OCI-LY1 (cell line): Measurements from ENCODE around the gene POLK.

ENCODE experiments used
- H2AFZ ChIP-seq: fragments of 200-600 bp; sonication (generic), shearing (Covaris generic); 2 replicates; pipeline ENCODE4 v1.6.0; 2014; ENCODE audit warnings: antibody characterized with exemption, mild to moderate bottlenecking, low read length
- H3F3A ChIP-seq: fragments of 200-600 bp; sonication (generic), shearing (Covaris generic); 2 replicates; pipeline ENCODE4 v1.6.0; 2014; ENCODE audit warnings: mild to moderate bottlenecking, antibody characterized with exemption, low read length, moderate library complexity; ENCODE audit not compliant: insufficient read depth
- H3K27ac ChIP-seq: fragments of 200-600 bp; sonication (generic); 2 replicates; pipeline ENCODE4 v1.5.1; 2014; ENCODE audit warnings: low read length, mixed run types, mild to moderate bottlenecking, low read depth; ENCODE audit not compliant: poor library complexity, severe bottlenecking
- H3K27me3 ChIP-seq: fragments of 200-600 bp; sonication (generic); 2 replicates; pipeline ENCODE4 v1.6.0; 2014; ENCODE audit warnings: antibody characterized with exemption, mild to moderate bottlenecking, low read length, moderate library complexity; ENCODE audit not compliant: insufficient read depth
- H3K36me3 ChIP-seq: fragments of 200-600 bp; sonication (generic); 2 replicates; pipeline ENCODE4 v1.6.1; 2014; ENCODE audit warnings: mild to moderate bottlenecking, antibody characterized with exemption, low read length, moderate library complexity, mixed read lengths; ENCODE audit not compliant: insufficient read depth
- H3K4me1 ChIP-seq: fragments of 200-600 bp; sonication (generic); 2 replicates; pipeline ENCODE4 v1.5.1; 2014; ENCODE audit warnings: mild to moderate bottlenecking, low read length, moderate library complexity; ENCODE audit not compliant: insufficient read depth, severe bottlenecking
- H3K4me2 ChIP-seq: fragments of 200-600 bp; sonication (generic), shearing (Covaris generic); 2 replicates; pipeline ENCODE4 v1.6.1; 2014; ENCODE audit warnings: low read length
- H3K4me3 ChIP-seq: fragments of 200-600 bp; sonication (generic); 2 replicates; pipeline ENCODE4 v1.5.1; 2014; ENCODE audit warnings: low read length, low read depth, mild to moderate bottlenecking, mixed read lengths; ENCODE audit not compliant: poor library complexity, severe bottlenecking
- H3K79me2 ChIP-seq: fragments of 200-600 bp; shearing (Covaris generic); 2 replicates; pipeline ENCODE4 v1.6.1; 2016; ENCODE audit warnings: mixed run types, low read length, mixed read lengths; ENCODE audit not compliant: insufficient read depth
- H3K9ac ChIP-seq: fragments of 200-600 bp; sonication (generic), shearing (Covaris generic); 2 replicates; pipeline ENCODE4 v1.6.1; 2014; ENCODE audit warnings: mild to moderate bottlenecking, low read length, mixed read lengths
- H3K9me2 ChIP-seq: fragments of 200-600 bp; sonication (generic), shearing (Covaris generic); 2 replicates; pipeline ENCODE4 v1.6.1; 2014; ENCODE audit warnings: low read depth, mild to moderate bottlenecking, low read length, mixed read lengths
- H3K9me3 ChIP-seq: fragments of 200-600 bp; shearing (Covaris generic); 2 replicates; pipeline ENCODE4 v1.6.1; 2014; ENCODE audit warnings: low read length, mixed read lengths
- H4K20me1 ChIP-seq: fragments of 200-600 bp; sonication (generic), shearing (Covaris generic); 2 replicates; pipeline ENCODE4 v1.6.0; 2016; ENCODE audit warnings: mild to moderate bottlenecking, low read length; ENCODE audit not compliant: insufficient read depth
- EZH2 ChIP-seq: fragments of 200-600 bp; sonication (generic), shearing (Covaris generic); IDR thresholded peaks from 2 replicates; pipeline ENCODE4 v1.8.0; 2017; ENCODE audit warnings: borderline replicate concordance, mixed run types, mild to moderate bottlenecking, antibody characterized with exemption, low read length, moderate library complexity, mixed read lengths
- TF ChIP-seq, protein P1 (sequence below): fragments of 200-600 bp; sonication (generic), shearing (Covaris generic); IDR thresholded peaks from 2 replicates; pipeline ENCODE4 v1.5.1; 2017; ENCODE audit warnings: mild to moderate bottlenecking, antibody characterized with exemption, low read length, moderate library complexity, mixed read lengths

The POLK gene

DNA sequence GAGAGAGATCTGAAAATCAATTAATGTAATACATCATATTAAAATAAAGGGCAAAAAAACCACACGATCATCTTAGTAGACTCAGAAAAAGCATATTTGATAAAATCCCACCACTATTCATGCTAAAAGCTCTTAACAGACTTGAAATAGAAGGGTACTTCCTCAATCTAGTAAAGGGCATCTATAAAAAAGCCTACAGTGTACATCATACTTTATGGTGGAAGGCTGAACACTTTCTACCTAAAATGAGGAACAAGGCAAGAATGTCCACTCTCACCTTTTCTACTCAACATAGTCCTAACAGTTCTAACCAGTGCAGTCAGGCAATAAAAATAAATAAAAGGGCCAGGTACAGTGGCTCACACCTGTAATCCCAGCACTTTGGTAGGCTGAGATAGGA lies 38.9 kb downstream of the POLK start:
- no peaks in the 10 kb centered on the region for H3F3A ChIP-seq
- H3K9me2 ChIP-seq, result no peaks in the 10 kb centered on the region
- H3K4me2 ChIP-seq, result no peak overlapping the region
- no peaks in the 10 kb centered on the region for H3K4me1 ChIP-seq
- H3K27ac ChIP-seq, result no peak overlapping the region
- no peak for TF ChIP-seq EZH2
- TF ChIP-seq, protein P1, sequence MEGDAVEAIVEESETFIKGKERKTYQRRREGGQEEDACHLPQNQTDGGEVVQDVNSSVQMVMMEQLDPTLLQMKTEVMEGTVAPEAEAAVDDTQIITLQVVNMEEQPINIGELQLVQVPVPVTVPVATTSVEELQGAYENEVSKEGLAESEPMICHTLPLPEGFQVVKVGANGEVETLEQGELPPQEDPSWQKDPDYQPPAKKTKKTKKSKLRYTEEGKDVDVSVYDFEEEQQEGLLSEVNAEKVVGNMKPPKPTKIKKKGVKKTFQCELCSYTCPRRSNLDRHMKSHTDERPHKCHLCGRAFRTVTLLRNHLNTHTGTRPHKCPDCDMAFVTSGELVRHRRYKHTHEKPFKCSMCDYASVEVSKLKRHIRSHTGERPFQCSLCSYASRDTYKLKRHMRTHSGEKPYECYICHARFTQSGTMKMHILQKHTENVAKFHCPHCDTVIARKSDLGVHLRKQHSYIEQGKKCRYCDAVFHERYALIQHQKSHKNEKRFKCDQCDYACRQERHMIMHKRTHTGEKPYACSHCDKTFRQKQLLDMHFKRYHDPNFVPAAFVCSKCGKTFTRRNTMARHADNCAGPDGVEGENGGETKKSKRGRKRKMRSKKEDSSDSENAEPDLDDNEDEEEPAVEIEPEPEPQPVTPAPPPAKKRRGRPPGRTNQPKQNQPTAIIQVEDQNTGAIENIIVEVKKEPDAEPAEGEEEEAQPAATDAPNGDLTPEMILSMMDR, result no peak
- H3K4me3 ChIP-seq, result no peak overlapping the region
- no peak overlapping the region for H2AFZ ChIP-seq
- no peaks in the 10 kb centered on the region for H3K27me3 ChIP-seq
- H3K36me3 ChIP-seq, result peaks cover 15% of the 10 kb centered on the region; the same call in 1 of the 2 replicates
- no peak overlapping the region for H3K9ac ChIP-seq
- no peaks in the 10 kb centered on the region for H4K20me1 ChIP-seq
- H3K79me2 ChIP-seq, result no peaks in the 10 kb centered on the region
- no peaks in the 10 kb centered on the region for H3K9me3 ChIP-seq

DNA sequence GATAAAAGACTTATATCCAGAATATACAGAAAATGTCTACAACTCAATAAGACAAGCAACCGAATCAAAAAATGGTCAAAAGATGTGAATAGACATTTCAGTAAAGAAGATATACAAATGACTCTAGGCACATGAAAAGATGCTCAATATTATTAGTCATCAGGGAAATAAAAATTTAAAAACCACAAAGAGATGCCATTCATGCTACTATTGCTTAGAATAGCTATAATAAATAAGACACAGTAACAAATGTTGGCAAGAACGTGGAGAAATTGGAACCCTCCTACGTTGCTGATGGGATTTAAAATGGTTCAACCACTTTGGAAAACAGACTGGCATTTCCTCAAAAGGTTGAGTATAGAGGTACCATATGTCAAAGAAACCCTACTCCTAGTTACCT lies 39.8 kb downstream of the POLK start:
- Histone ChIP-seq H3K36me3 (peaks cover 19% of the 10 kb centered on the region; the same call in 1 of the 2 replicates), H2AFZ (no peak overlapping the region), H3K4me1 (no peaks in the 10 kb centered on the region), H3K4me3 (no peak overlapping the region), H3K27ac (no peak overlapping the region), H3K4me2 (no peak overlapping the region), H4K20me1 (no peaks in the 10 kb centered on the region), H3K79me2 (no peaks in the 10 kb centered on the region), H3K9me3 (no peaks in the 10 kb centered on the region), H3K9ac (no peak overlapping the region), H3K9me2 (no peaks in the 10 kb centered on the region), H3F3A (no peaks in the 10 kb centered on the region), H3K27me3 (no peaks in the 10 kb centered on the region)
- TF ChIP-seq EZH2, result no peak
- TF ChIP-seq, protein P1, result no peak

DNA sequence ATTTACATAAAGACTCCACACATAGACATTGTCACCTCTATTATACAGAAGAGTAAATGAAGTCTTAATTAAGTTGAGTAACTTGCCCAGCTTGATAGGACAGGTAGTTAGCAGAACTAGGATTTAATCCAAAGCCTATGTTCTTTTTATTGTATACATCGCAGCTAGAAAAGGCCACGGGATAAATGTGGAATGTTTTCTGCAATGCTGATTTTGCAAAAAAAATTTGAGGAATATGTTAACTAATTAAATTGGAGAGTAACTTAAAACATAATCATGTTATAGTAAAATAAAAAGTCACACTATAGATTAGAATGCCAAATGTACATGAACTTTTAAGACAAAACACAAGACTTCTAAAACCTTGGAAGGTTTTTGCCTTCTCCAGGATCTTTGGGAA lies 41.1 kb downstream of the POLK start:
- H3K9ac ChIP-seq, result no peak overlapping the region
- no peak overlapping the region for H2AFZ ChIP-seq
- no peaks in the 10 kb centered on the region for H3K79me2 ChIP-seq
- H3K36me3 ChIP-seq, result peaks cover 23% of the 10 kb centered on the region
- no peaks in the 10 kb centered on the region for H3K4me1 ChIP-seq
- H3K4me3 ChIP-seq, result no peak overlapping the region
- no peak for TF ChIP-seq EZH2
- TF ChIP-seq, protein P1, result no peak
- H3K4me2 ChIP-seq, result no peak overlapping the region
- no peaks in the 10 kb centered on the region for H3K27me3 ChIP-seq
- H4K20me1 ChIP-seq, result no peaks in the 10 kb centered on the region
- H3K27ac ChIP-seq, result no peak overlapping the region
- no peaks in the 10 kb centered on the region for H3K9me2 ChIP-seq
- H3F3A ChIP-seq, result no peaks in the 10 kb centered on the region
- no peaks in the 10 kb centered on the region for H3K9me3 ChIP-seq
